ENCODE data around the gene CCDC85A. TPM values are rescaled to one million over a fixed set of nuclear protein-coding genes. Genes with fewer than 3 reads are reported as not detected.

CCDC85A gene
- polyA plus RNA-seq, 1 donor from 2014 or later: 24.7 TPM

DNA sequence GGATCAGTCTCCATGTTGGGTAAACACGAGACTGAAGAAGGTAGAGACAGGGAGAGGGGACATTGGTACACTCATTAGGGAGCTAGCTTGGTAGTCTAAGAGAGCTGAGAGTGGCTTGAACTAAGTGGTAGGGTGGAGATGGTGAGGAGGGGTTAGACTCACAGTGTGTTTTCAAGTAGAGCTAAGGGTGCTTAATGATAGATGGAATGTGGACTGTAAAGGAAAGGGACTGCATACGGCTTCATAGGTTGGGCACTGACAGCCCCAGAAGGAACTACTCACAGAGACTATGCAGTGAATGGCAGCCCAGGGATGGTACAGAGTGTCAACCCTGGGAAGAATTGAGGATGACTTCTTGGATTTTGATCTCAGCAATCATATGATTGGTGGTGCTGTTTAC is 178.1 kb downstream of the CCDC85A start:
- TF ChIP-seq MXI1 (conservative IDR thresholded peaks at IDR 0.05; ENCODE audit: poor library complexity, severe bottlenecking) (no peak), TAF1 (IDR thresholded peaks at IDR 0.05; ENCODE audit: low read depth) (no peak), EZH2 (IDR thresholded peaks at IDR 0.05; ENCODE audit: borderline replicate concordance, insufficient read depth, low read length, poor library complexity, severe bottlenecking) (no peak), POLR2AphosphoS5 (IDR thresholded peaks at IDR 0.05) (no peak), RAD21 (conservative IDR thresholded peaks at IDR 0.05) (no peak)
- TF ChIP-seq, protein P1, sequence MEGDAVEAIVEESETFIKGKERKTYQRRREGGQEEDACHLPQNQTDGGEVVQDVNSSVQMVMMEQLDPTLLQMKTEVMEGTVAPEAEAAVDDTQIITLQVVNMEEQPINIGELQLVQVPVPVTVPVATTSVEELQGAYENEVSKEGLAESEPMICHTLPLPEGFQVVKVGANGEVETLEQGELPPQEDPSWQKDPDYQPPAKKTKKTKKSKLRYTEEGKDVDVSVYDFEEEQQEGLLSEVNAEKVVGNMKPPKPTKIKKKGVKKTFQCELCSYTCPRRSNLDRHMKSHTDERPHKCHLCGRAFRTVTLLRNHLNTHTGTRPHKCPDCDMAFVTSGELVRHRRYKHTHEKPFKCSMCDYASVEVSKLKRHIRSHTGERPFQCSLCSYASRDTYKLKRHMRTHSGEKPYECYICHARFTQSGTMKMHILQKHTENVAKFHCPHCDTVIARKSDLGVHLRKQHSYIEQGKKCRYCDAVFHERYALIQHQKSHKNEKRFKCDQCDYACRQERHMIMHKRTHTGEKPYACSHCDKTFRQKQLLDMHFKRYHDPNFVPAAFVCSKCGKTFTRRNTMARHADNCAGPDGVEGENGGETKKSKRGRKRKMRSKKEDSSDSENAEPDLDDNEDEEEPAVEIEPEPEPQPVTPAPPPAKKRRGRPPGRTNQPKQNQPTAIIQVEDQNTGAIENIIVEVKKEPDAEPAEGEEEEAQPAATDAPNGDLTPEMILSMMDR (IDR thresholded peaks at IDR 0.05; ENCODE audit: poor library complexity, severe bottlenecking): no peak
- TF ChIP-seq, protein P2, sequence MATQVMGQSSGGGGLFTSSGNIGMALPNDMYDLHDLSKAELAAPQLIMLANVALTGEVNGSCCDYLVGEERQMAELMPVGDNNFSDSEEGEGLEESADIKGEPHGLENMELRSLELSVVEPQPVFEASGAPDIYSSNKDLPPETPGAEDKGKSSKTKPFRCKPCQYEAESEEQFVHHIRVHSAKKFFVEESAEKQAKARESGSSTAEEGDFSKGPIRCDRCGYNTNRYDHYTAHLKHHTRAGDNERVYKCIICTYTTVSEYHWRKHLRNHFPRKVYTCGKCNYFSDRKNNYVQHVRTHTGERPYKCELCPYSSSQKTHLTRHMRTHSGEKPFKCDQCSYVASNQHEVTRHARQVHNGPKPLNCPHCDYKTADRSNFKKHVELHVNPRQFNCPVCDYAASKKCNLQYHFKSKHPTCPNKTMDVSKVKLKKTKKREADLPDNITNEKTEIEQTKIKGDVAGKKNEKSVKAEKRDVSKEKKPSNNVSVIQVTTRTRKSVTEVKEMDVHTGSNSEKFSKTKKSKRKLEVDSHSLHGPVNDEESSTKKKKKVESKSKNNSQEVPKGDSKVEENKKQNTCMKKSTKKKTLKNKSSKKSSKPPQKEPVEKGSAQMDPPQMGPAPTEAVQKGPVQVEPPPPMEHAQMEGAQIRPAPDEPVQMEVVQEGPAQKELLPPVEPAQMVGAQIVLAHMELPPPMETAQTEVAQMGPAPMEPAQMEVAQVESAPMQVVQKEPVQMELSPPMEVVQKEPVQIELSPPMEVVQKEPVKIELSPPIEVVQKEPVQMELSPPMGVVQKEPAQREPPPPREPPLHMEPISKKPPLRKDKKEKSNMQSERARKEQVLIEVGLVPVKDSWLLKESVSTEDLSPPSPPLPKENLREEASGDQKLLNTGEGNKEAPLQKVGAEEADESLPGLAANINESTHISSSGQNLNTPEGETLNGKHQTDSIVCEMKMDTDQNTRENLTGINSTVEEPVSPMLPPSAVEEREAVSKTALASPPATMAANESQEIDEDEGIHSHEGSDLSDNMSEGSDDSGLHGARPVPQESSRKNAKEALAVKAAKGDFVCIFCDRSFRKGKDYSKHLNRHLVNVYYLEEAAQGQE (IDR thresholded peaks at IDR 0.05; ENCODE audit: borderline replicate concordance): no peak
- no peaks in the 10 kb centered on the region for H4K20me1 ChIP-seq (ENCODE audit: insufficient read depth)
- no peaks in the 10 kb centered on the region for H3K79me2 ChIP-seq (replicated peaks; ENCODE audit: insufficient read depth, low read length)
- no peak overlapping the region for H3K4me3 ChIP-seq (ENCODE audit: low read length)
- no peak overlapping the region for H3K27ac ChIP-seq (ENCODE audit: low read length)
- no peaks in the 10 kb centered on the region for H3K9me2 ChIP-seq (ENCODE audit: insufficient read depth, low read length)
- H3K27me3 ChIP-seq (ENCODE audit: insufficient read depth, low read depth, low read length): no peaks in the 10 kb centered on the region
- no peak overlapping the region for H3K4me2 ChIP-seq (ENCODE audit: low read length)
- H3K9me3 ChIP-seq (ENCODE audit: low read length): no peaks in the 10 kb centered on the region
- H2AFZ ChIP-seq (ENCODE audit: low read depth, low read length): no peak overlapping the region
- no peaks in the 10 kb centered on the region for H3K36me3 ChIP-seq (ENCODE audit: insufficient read depth, low read length)
- peaks cover 7% of the 10 kb centered on the region for H3F3A ChIP-seq (ENCODE audit: insufficient read depth, low read length, poor library complexity, severe bottlenecking)
- no peak overlapping the region for H3K9ac ChIP-seq (ENCODE audit: low read length)

- H2AFZ ChIP-seq (ENCODE audit: low read depth, low read length): no peak overlapping the region
- peaks cover 7% of the 10 kb centered on the region for H3F3A ChIP-seq (ENCODE audit: insufficient read depth, low read length, poor library complexity, severe bottlenecking)
- no peaks in the 10 kb centered on the region for H3K9me2 ChIP-seq (ENCODE audit: insufficient read depth, low read length)
- H4K20me1 ChIP-seq (ENCODE audit: insufficient read depth): no peaks in the 10 kb centered on the region
- H3K79me2 ChIP-seq (replicated peaks; ENCODE audit: insufficient read depth, low read length): no peaks in the 10 kb centered on the region
- TF ChIP-seq, protein P2 (IDR thresholded peaks at IDR 0.05; ENCODE audit: borderline replicate concordance): no peak
- TF ChIP-seq MXI1 (conservative IDR thresholded peaks at IDR 0.05; ENCODE audit: poor library complexity, severe bottlenecking): no peak
- no peak for TF ChIP-seq POLR2AphosphoS5 (IDR thresholded peaks at IDR 0.05)
- TF ChIP-seq, protein P1 (IDR thresholded peaks at IDR 0.05; ENCODE audit: poor library complexity, severe bottlenecking): no peak
- TF ChIP-seq EP300 (conservative IDR thresholded peaks at IDR 0.05; ENCODE audit: poor library complexity, severe bottlenecking): no peak
- TF ChIP-seq RAD21 (conservative IDR thresholded peaks at IDR 0.05): no peak
- TF ChIP-seq EZH2 (IDR thresholded peaks at IDR 0.05; ENCODE audit: borderline replicate concordance, insufficient read depth, low read length, poor library complexity, severe bottlenecking): no peak
- TF ChIP-seq SMC3 (conservative IDR thresholded peaks at IDR 0.05; ENCODE audit: poor library complexity): no peak
- no peak for TF ChIP-seq TAF1 (IDR thresholded peaks at IDR 0.05; ENCODE audit: low read depth)
- no peaks in the 10 kb centered on the region for H3K27me3 ChIP-seq (ENCODE audit: insufficient read depth, low read depth, low read length)
- H3K9ac ChIP-seq (ENCODE audit: low read length): no peak overlapping the region
- no peak overlapping the region for H3K4me2 ChIP-seq (ENCODE audit: low read length)
- H3K4me3 ChIP-seq (ENCODE audit: low read length): no peak overlapping the region
- H3K27ac ChIP-seq (ENCODE audit: low read length): no peak overlapping the region
- H3K9me3 ChIP-seq (ENCODE audit: low read length): no peaks in the 10 kb centered on the region
- H3K36me3 ChIP-seq (ENCODE audit: insufficient read depth, low read length): no peaks in the 10 kb centered on the region
Observed at GRCh38 chr2:56364902-56365301, 181.1 kb downstream of the CCDC85A start.
